Neural cell (in vitro differentiated cells): ENCODE data around the gene SHISAL1.

ENCODE experiments used
- CTCF ChIP-seq: fragments of 450-650 bp; IDR thresholded peaks from 2 replicates; pipeline ENCODE4 v1.5.1; 2014; ENCODE audit warnings: antibody characterized with exemption, mild to moderate bottlenecking, moderate library complexity; ENCODE audit not compliant: poor library complexity, severe bottlenecking
- EP300 ChIP-seq: fragments of 450-650 bp; conservative IDR thresholded peaks from 2 replicates; pipeline ENCODE4 v1.6.1; 2014; ENCODE audit warnings: antibody characterized with exemption, mild to moderate bottlenecking, moderate library complexity; ENCODE audit not compliant: poor library complexity, severe bottlenecking
- EZH2 ChIP-seq: fragments of 200-600, 300-800 bp; shearing (Covaris generic), sonication (generic); IDR thresholded peaks from 2 replicates; pipeline ENCODE4 v1.6.1; 2014; ENCODE audit warnings: antibody characterized with exemption, low read length, borderline replicate concordance, mild to moderate bottlenecking; ENCODE audit not compliant: insufficient read depth, poor library complexity, severe bottlenecking
- MXI1 ChIP-seq: fragments of 450-650 bp; conservative IDR thresholded peaks from 2 replicates; pipeline ENCODE4 v1.6.1; 2014; ENCODE audit warnings: antibody characterized with exemption, mild to moderate bottlenecking; ENCODE audit not compliant: poor library complexity, severe bottlenecking
- POLR2AphosphoS5 ChIP-seq: IDR thresholded peaks from 2 replicates; pipeline ENCODE4 v1.6.1; 2012
- RAD21 ChIP-seq: fragments of 450-650 bp; conservative IDR thresholded peaks from 2 replicates; pipeline ENCODE4 v1.6.1; 2014; ENCODE audit warnings: antibody characterized with exemption, mild to moderate bottlenecking, moderate library complexity
- REST ChIP-seq: IDR thresholded peaks from 2 replicates; pipeline ENCODE4 v1.6.1; 2012; ENCODE audit warnings: borderline replicate concordance
- SMC3 ChIP-seq: fragments of 450-650 bp; conservative IDR thresholded peaks from 2 replicates; pipeline ENCODE4 v1.6.1; 2014; ENCODE audit warnings: antibody characterized with exemption, mild to moderate bottlenecking, moderate library complexity; ENCODE audit not compliant: poor library complexity

- TF ChIP-seq CTCF (no peak), EP300 (no peak), EZH2 (no peak), POLR2AphosphoS5 (no peak), RAD21 (no peak), MXI1 (no peak), SMC3 (no peak), REST (no peak)
Observed at GRCh38 chr22:44206330-44206645, 106.5 kb downstream of the SHISAL1 start.
